HL-60 (cell line): ENCODE data around the gene RASAL2.

Source experiments
- DNase-seq, 2 experiments: peaks; one replicate each; pipeline ENCODE4 v3.0.0-alpha.2; 2010 to 2020; ENCODE audit warnings: low read depth in 1 of 2, low spot score in 1 of 2
- H3K27ac ChIP-seq: fragments of 250-450 bp; sonication (Bioruptor Pico); replicated peaks from 2 replicates; pipeline ENCODE4 v1.5.1; 2020; ENCODE audit warnings: mild to moderate bottlenecking, moderate library complexity
- H3K27me3 ChIP-seq: fragments of 250-450 bp; sonication (Bioruptor Pico); 2 replicates; pipeline ENCODE4 v1.5.1; 2021; ENCODE audit warnings: mild to moderate bottlenecking, moderate library complexity; ENCODE audit not compliant: insufficient read depth, poor library complexity, severe bottlenecking
- H3K4me3 ChIP-seq: replicated peaks from 2 replicates; pipeline ENCODE4 v1.5.1; 2011; ENCODE audit warnings: mild to moderate bottlenecking, control low read depth, low read length; ENCODE audit not compliant: insufficient read depth
- CTCF ChIP-seq: IDR thresholded peaks from one replicate; pipeline ENCODE4 v1.5.1; 2011; ENCODE audit warnings: low read length, control low read depth, inconsistent platforms; ENCODE audit not compliant: insufficient read depth
- GABPA ChIP-seq: IDR thresholded peaks from 2 replicates; pipeline ENCODE4 v1.6.1; 2012; ENCODE audit warnings: low read depth
- POLR2AphosphoS5 ChIP-seq: IDR thresholded peaks from 2 replicates; pipeline ENCODE4 v1.6.1; 2012; ENCODE audit warnings: low read depth
- REST ChIP-seq: IDR thresholded peaks from 2 replicates; pipeline ENCODE4 v1.6.1; 2012; ENCODE audit warnings: low read depth; ENCODE audit not compliant: insufficient replicate concordance
- SPI1 ChIP-seq: IDR thresholded peaks from 2 replicates; pipeline ENCODE4 v1.6.1; 2012; ENCODE audit warnings: low read depth, mild to moderate bottlenecking, borderline replicate concordance

The RASAL2 gene

GRCh38 chr1:178065250-178065649 lies 28.7 kb upstream of the RASAL2 start:
- no peak overlapping the region for H3K4me3 ChIP-seq
- no peaks in the 10 kb centered on the region for H3K27me3 ChIP-seq
- no peak for TF ChIP-seq POLR2AphosphoS5
- no peak for DNase-seq
- no peak overlapping the region for H3K27ac ChIP-seq

- no peak for DNase-seq
Measured at GRCh38 chr1:178066296-178066907, 27.5 kb upstream of the RASAL2 start.

GRCh38 chr1:178066908-178067614 lies 26.8 kb upstream of the RASAL2 start:
- Histone ChIP-seq H3K27ac (peak overlapping the region; percentile 87), H3K4me3 (no peak overlapping the region), H3K27me3 (no peaks in the 10 kb centered on the region)
- TF ChIP-seq CTCF (no peak), GABPA (0 out of 2 replicates have a peak, but pooled peaks have one; percentile 10), POLR2AphosphoS5 (peak; percentile 67), SPI1 (peak; percentile 88), REST (peak; percentile 54)
- DNase-seq = peak in 1 of 2 experiments; percentile 76

More at GRCh38 chr1:178066296-178066907, 27.5 kb upstream of the RASAL2 start:
- Histone ChIP-seq H3K27ac (peak overlapping the region; percentile 87), H3K4me3 (no peak overlapping the region), H3K27me3 (no peaks in the 10 kb centered on the region)
- TF ChIP-seq SPI1 = no peak
- no peak for TF ChIP-seq CTCF
- no peak for TF ChIP-seq REST
- no peak for TF ChIP-seq GABPA
- no peak for TF ChIP-seq POLR2AphosphoS5

GRCh38 chr1:178071811-178072210 lies 22.1 kb upstream of the RASAL2 start:
- no peaks in the 10 kb centered on the region for H3K27me3 ChIP-seq
- TF ChIP-seq POLR2AphosphoS5 (no peak), SPI1 (no peak), CTCF (no peak), REST (no peak), GABPA (no peak)
- DNase-seq = no peak
- no peak overlapping the region for H3K4me3 ChIP-seq
- no peak overlapping the region for H3K27ac ChIP-seq
